Esophagus muscularis mucosa (tissue), 4 donors: ENCODE data around the gene PDE6D. TPM values are rescaled to one million over a fixed set of nuclear protein-coding genes. Genes with fewer than 3 reads are reported as not detected.

ENCODE experiments used
- DNase-seq: peaks from one replicate; pipeline ENCODE4 v3.0.0-alpha.2; 2017; ENCODE audit errors: extremely low spot score
- H3K27ac ChIP-seq, 4 donors: fragments of 200-600 bp; sonication (generic); replicated peaks in 1 of 4; 1 replicate in 3 of 4; 2 replicates in 1 of 4; pipeline ENCODE4 v1.5.1; 2016 to 2019; ENCODE audit warnings: mild to moderate bottlenecking in 1 of 4
- H3K27me3 ChIP-seq, 4 donors: fragments of 200-600 bp; sonication (generic); one replicate each; pipeline versions ENCODE4 v1.5.1 to v1.6.0; 2016 to 2019
- H3K36me3 ChIP-seq, 4 donors: fragments of 200-600 bp; sonication (generic); one replicate each; pipeline ENCODE4 v1.5.1; 2016 to 2019
- H3K4me1 ChIP-seq, 4 donors: fragments of 200-600 bp; sonication (generic); one replicate each; pipeline ENCODE4 v1.5.1; 2016 to 2019
- H3K4me3 ChIP-seq, 4 donors: fragments of 200-600 bp; sonication (generic); 1 replicate in 2 of 4; 2 replicates in 2 of 4; pipeline ENCODE4 v1.5.1; 2016 to 2019; ENCODE audit warnings: mild to moderate bottlenecking in 4 of 4, moderate library complexity in 1 of 4
- H3K9me3 ChIP-seq, 4 donors: fragments of 200-600 bp; sonication (generic); 1 replicate in 3 of 4; 2 replicates in 1 of 4; pipeline ENCODE4 v1.5.1; 2016 to 2019
- EP300 ChIP-seq: sonication (generic); formaldehyde crosslinking; IDR thresholded peaks from one replicate; pipeline ENCODE4 v1.6.1; 2017; ENCODE audit warnings: antibody characterized with exemption
- POLR2A ChIP-seq: fragments of 450-650 bp; IDR thresholded peaks from one replicate; pipeline ENCODE4 v1.6.1; 2017; ENCODE audit warnings: antibody characterized with exemption, moderate library complexity, mild to moderate bottlenecking, low read depth
- POLR2AphosphoS5 ChIP-seq, 2 donors: sonication (generic); formaldehyde crosslinking; IDR thresholded peaks; one replicate each; pipeline ENCODE4 v1.6.1; 2017; ENCODE audit warnings: antibody characterized with exemption in 2 of 2
- WGBS: methylation state at CpG from one replicate; pipeline ENCODE4 v1.1.5; 2018; 5-methylcytosine and 5-hydroxymethylcytosine counted together
- intact Hi-C: fragments of 100-400 bp; cut with DNase I; formaldehyde crosslinking; loops from one replicate; pipeline ENCODE4 v1.15.1; 2023
- total RNA-seq, 4 donors: library from RNA; depleted of rRNA; stranded (reverse); fragments of >200 nt; gene quantifications; one replicate each; pipeline versions ENCODE4 v1.1.0 to v1.2.1, GENCODE V29; 2016
- TF ChIP-seq, protein P1 (sequence below), 3 experiments: fragments of 200-600 bp in 2 of 3; fragments of 450-650 bp in 1 of 3; sonication (generic) in 2 of 3; IDR thresholded peaks; one replicate each; pipeline ENCODE4 v1.5.1; 2017 to 2019; ENCODE audit warnings: antibody characterized with exemption in 3 of 3, mild to moderate bottlenecking in 2 of 3, moderate library complexity in 1 of 3

The PDE6D gene
- total RNA-seq, 4 donors from 2014 or later = 28.2 to 33.8 (median 30.0) TPM

DNA sequence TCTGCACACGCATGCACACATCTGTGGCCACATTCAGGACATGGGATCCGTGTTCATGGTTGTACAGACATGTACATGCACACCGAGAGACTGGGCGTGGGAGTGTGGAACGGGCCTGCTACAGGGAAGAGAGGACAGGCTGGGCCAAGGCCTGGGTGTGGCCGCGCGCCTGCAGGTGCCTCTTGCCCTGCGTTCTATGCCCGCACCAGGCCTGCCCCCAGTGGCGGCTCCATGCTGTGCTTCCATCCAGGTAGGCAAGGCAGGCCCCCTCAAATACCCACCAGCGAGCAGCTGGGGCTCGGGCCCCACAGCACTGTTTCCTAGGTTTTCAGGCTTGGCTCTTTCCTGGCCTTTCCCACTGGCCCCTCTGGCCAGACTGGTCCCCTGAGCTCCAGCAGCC, 88.2 kb downstream of the PDE6D start:
- Histone ChIP-seq H3K36me3 (no peaks in the 10 kb centered on the region), H3K27me3 (no peaks in the 10 kb centered on the region), H3K9me3 (no peaks in the 10 kb centered on the region), H3K4me1 (peaks cover 0 to 10% (median 6%) of the 10 kb centered on the region in 4 donors), H3K4me3 (no peak overlapping the region), H3K27ac (no peak overlapping the region)
- intact Hi-C loops = no loop called here
- WGBS = 90% methylated on average over 11 of the region's 13 CpGs
- no peak for TF ChIP-seq POLR2A
- TF ChIP-seq, protein P1, sequence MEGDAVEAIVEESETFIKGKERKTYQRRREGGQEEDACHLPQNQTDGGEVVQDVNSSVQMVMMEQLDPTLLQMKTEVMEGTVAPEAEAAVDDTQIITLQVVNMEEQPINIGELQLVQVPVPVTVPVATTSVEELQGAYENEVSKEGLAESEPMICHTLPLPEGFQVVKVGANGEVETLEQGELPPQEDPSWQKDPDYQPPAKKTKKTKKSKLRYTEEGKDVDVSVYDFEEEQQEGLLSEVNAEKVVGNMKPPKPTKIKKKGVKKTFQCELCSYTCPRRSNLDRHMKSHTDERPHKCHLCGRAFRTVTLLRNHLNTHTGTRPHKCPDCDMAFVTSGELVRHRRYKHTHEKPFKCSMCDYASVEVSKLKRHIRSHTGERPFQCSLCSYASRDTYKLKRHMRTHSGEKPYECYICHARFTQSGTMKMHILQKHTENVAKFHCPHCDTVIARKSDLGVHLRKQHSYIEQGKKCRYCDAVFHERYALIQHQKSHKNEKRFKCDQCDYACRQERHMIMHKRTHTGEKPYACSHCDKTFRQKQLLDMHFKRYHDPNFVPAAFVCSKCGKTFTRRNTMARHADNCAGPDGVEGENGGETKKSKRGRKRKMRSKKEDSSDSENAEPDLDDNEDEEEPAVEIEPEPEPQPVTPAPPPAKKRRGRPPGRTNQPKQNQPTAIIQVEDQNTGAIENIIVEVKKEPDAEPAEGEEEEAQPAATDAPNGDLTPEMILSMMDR (IDR thresholded peaks at IDR 0.05) = no peak
- no peak for TF ChIP-seq EP300
- no peak for TF ChIP-seq POLR2AphosphoS5 (IDR thresholded peaks at IDR 0.05)
- DNase-seq = no peak

DNA sequence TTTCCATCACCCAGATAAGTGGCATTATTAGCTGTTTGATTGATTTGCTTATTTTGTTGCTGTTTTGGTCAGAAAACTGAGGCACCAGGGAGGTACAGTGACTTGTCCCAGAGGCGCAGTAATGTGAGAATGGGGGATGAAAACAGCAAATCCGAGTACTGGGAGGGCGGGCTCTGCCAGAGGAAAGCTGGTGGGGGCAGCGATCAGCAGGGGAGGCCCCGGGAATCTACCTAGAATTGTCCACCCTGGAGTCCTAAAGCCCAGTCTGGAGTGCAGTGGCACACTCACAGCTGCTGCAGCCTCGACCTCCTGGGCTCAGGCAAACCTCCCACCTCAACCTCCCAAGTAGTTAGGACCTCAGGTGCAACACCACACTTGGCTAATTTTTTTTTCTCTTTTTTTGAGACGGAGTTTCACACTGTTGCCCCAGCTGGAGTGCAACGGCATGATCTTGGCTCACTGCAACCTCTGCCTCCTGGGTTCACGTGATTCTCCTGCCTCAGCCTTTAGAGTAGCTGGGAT, 89.8 kb downstream of the PDE6D start:
- no peak for DNase-seq
- H3K36me3 ChIP-seq = no peaks in the 10 kb centered on the region
- TF ChIP-seq POLR2A (no peak), POLR2AphosphoS5 (IDR thresholded peaks at IDR 0.05) (no peak), EP300 (no peak)
- TF ChIP-seq, protein P1 (IDR thresholded peaks at IDR 0.05) = no peak
- no peaks in the 10 kb centered on the region for H3K27me3 ChIP-seq
- WGBS = 72% methylated on average over 9 of the region's 9 CpGs
- H3K4me3 ChIP-seq = no peak overlapping the region
- H3K4me1 ChIP-seq = peaks cover 0 to 15% (median 10%) of the 10 kb centered on the region in 4 donors
- intact Hi-C loops = no loop called here
- no peaks in the 10 kb centered on the region for H3K9me3 ChIP-seq
- no peak overlapping the region for H3K27ac ChIP-seq

DNA sequence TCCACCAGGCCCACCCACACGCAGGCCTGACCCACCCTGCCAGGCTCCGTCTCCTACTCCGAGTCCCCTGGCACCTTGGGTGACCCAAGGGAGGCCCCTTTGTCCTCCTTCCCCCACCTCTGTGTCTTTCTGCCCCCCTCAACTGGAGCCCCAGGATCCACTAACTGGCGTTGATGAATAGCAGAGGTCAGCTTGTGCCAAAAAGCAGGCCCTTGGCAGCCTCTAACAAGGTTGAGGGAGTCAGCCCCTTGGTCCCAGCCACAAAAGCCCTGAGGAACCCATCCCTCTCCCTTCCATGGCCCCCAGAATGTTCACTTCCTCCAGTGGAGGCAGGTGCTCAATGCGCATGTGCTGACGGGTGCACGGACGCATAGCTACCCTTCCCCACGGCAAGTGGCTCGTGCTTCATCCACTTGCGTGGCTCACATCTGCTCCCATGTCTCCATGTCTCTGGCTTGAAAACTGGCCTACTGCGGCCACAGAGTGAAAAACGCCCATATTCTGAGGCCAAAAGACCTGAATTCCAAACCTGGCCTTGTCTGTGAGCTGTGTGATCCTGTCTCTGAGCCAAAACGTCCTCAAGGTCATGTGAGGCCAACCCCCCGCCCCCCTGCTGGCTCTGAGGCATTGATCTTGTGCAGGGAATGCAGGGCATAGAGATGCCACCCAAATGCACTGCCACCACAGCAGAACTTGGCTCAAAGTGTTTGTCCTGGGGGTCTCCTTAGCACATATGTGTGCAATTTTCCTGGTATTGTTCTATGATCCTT, 91.8 kb downstream of the PDE6D start:
- TF ChIP-seq POLR2A (no peak), POLR2AphosphoS5 (IDR thresholded peaks at IDR 0.05) (no peak), EP300 (no peak)
- TF ChIP-seq, protein P1 (IDR thresholded peaks at IDR 0.05) = no peak
- Histone ChIP-seq H3K4me3 (no peak overlapping the region), H3K4me1 (peaks cover 0 to 11% (median 8%) of the 10 kb centered on the region in 4 donors), H3K27me3 (no peaks in the 10 kb centered on the region), H3K36me3 (no peaks in the 10 kb centered on the region), H3K27ac (no peak overlapping the region), H3K9me3 (no peaks in the 10 kb centered on the region)
- intact Hi-C loops = no loop called here
- no peak for DNase-seq
- WGBS = 84% methylated on average over 15 of the region's 15 CpGs

DNA sequence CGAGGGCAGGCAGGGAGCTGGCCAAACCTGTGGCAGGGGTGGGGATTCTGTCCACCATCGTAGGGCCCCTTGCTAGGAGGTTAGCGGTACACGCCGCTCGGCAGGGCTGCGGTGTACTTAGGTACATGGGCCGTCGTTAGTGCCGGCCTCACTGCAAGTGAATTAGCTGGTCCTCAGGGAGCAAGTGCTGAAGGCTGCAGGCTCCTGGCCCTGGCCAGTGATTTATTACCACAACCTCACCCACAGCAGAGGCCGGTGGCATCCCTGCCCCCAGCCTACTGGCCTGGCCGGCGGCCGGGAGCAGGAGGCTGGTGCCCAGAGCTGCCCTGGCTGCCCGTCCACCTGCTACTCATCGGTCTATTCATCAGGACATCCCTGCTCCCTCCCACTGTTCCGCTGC, 92.4 kb downstream of the PDE6D start:
- Histone ChIP-seq H3K27ac (no peak overlapping the region), H3K4me3 (no peak overlapping the region), H3K27me3 (no peaks in the 10 kb centered on the region), H3K36me3 (no peaks in the 10 kb centered on the region), H3K4me1 (peaks cover 0 to 17% (median 8%) of the 10 kb centered on the region in 4 donors), H3K9me3 (no peaks in the 10 kb centered on the region)
- no peak for DNase-seq
- no peak for TF ChIP-seq POLR2A
- TF ChIP-seq POLR2AphosphoS5 (IDR thresholded peaks at IDR 0.05) = no peak
- TF ChIP-seq EP300 = no peak
- TF ChIP-seq, protein P1 (IDR thresholded peaks at IDR 0.05) = no peak
- intact Hi-C loops = no loop called here
- WGBS = 94% methylated on average over 10 of the region's 17 CpGs
